ENCODE measurements around the gene TH. TPM values are rescaled to one million over a fixed set of nuclear protein-coding genes. Genes with fewer than 3 reads are reported as not detected.

The TH gene
- polyA plus RNA-seq, 3 donors = not detected

- DNase-seq = no peak
- H2AFZ ChIP-seq (ENCODE audit: insufficient read depth, low read depth, low read length, poor library complexity, severe bottlenecking) = no peak overlapping the region
- no peaks in the 10 kb centered on the region for H3K9me3 ChIP-seq (replicated peaks in 1 of 2; ENCODE audit: control insufficient read depth in 1 of 2, insufficient read depth in 1 of 2, low read length in 2 of 2)
- no peaks in the 10 kb centered on the region for H3K36me3 ChIP-seq (replicated peaks in 1 of 2; ENCODE audit: control insufficient read depth in 1 of 2, insufficient read depth in 2 of 2, low read length in 2 of 2)
- no peaks in the 10 kb centered on the region for H3K4me1 ChIP-seq (ENCODE audit: control insufficient read depth in 1 of 2, insufficient read depth in 2 of 2, low read length in 2 of 2)
- H3K9ac ChIP-seq (ENCODE audit: insufficient read depth, low read length, poor library complexity, severe bottlenecking) = no peak overlapping the region
- Mint-ChIP-seq H3K36me3 (no peaks in the 10 kb centered on the region), H3K9me3 (peaks cover 0 to 3% (median 0%) of the 10 kb centered on the region in 7 donors), H3K4me1 (no peaks in the 10 kb centered on the region), H3K4me3 (no peak overlapping the region), H3K27me3 (ENCODE audit: low read depth in 3 of 3) (peaks cover 6 to 9% (median 9%) of the 10 kb centered on the region in 3 donors), H3K27ac (no peak overlapping the region)
- H3K79me2 ChIP-seq (ENCODE audit: insufficient read depth, low read length) = no peaks in the 10 kb centered on the region
- H3K27me3 ChIP-seq (ENCODE audit: control insufficient read depth in 2 of 2, insufficient read depth in 2 of 2, low read length in 2 of 2) = no peaks in the 10 kb centered on the region
- intact Hi-C loops (cut with micrococcal nuclease) = no loop called here
- H3K4me2 ChIP-seq (replicated peaks; ENCODE audit: extremely low read depth, low read length, poor library complexity, severe bottlenecking) = no peak overlapping the region
- WGBS (ENCODE audit: insufficient coverage) = 63% methylated on average over 9 of the region's 11 CpGs
- no peak overlapping the region for H3K4me3 ChIP-seq (replicated peaks in 1 of 3; ENCODE audit: low read depth in 2 of 3, low read length in 3 of 3)
- no peak for TF ChIP-seq CTCF (IDR thresholded peaks at IDR 0.05)
- no peaks in the 10 kb centered on the region for H4K20me1 ChIP-seq (ENCODE audit: insufficient read depth, low read length)
- H3K27ac ChIP-seq (ENCODE audit: low read depth in 1 of 2, low read length in 2 of 2) = no peak overlapping the region
Observed at GRCh38 chr11:2173761-2174160, 2.1 kb upstream of the TH start.

- H3K9ac ChIP-seq (ENCODE audit: insufficient read depth, low read length, poor library complexity, severe bottlenecking) = no peak overlapping the region
- no peaks in the 10 kb centered on the region for H3K4me1 Mint-ChIP-seq
- no peak overlapping the region for H3K4me2 ChIP-seq (replicated peaks; ENCODE audit: extremely low read depth, low read length, poor library complexity, severe bottlenecking)
- peaks cover 4 to 12% (median 9%) of the 10 kb centered on the region in 3 donors for H3K27me3 Mint-ChIP-seq (ENCODE audit: low read depth in 3 of 3)
- peak; percentile 19 for TF ChIP-seq CTCF (IDR thresholded peaks at IDR 0.05)
- H3K4me3 Mint-ChIP-seq = no peak overlapping the region
- no peak overlapping the region for H2AFZ ChIP-seq (ENCODE audit: insufficient read depth, low read depth, low read length, poor library complexity, severe bottlenecking)
- no peaks in the 10 kb centered on the region for H3K4me1 ChIP-seq (ENCODE audit: control insufficient read depth in 1 of 2, insufficient read depth in 2 of 2, low read length in 2 of 2)
- WGBS (ENCODE audit: insufficient coverage) = 75% methylated on average over 15 of the region's 16 CpGs
- no peaks in the 10 kb centered on the region for H3K9me3 ChIP-seq (replicated peaks in 1 of 2; ENCODE audit: control insufficient read depth in 1 of 2, insufficient read depth in 1 of 2, low read length in 2 of 2)
- H3K79me2 ChIP-seq (ENCODE audit: insufficient read depth, low read length) = no peaks in the 10 kb centered on the region
- no peak overlapping the region for H3K4me3 ChIP-seq (replicated peaks in 1 of 3; ENCODE audit: low read depth in 2 of 3, low read length in 3 of 3)
- H3K27ac Mint-ChIP-seq = no peak overlapping the region
- no peaks in the 10 kb centered on the region for H3K27me3 ChIP-seq (ENCODE audit: control insufficient read depth in 2 of 2, insufficient read depth in 2 of 2, low read length in 2 of 2)
- intact Hi-C loops (cut with micrococcal nuclease) = no loop called here
- H4K20me1 ChIP-seq (ENCODE audit: insufficient read depth, low read length) = no peaks in the 10 kb centered on the region
- H3K27ac ChIP-seq (ENCODE audit: low read depth in 1 of 2, low read length in 2 of 2) = no peak overlapping the region
- no peak for DNase-seq
- H3K9me3 Mint-ChIP-seq = peaks cover 0 to 3% (median 0%) of the 10 kb centered on the region in 7 donors
- H3K36me3 Mint-ChIP-seq = no peaks in the 10 kb centered on the region
- no peaks in the 10 kb centered on the region for H3K36me3 ChIP-seq (replicated peaks in 1 of 2; ENCODE audit: control insufficient read depth in 1 of 2, insufficient read depth in 2 of 2, low read length in 2 of 2)
Observed at GRCh38 chr11:2173150-2173693, 1.6 kb upstream of the TH start.
